HG02588 (cell line): ENCODE results near the gene ARL2.
"Not testable (repeated sequence)": the region's sequence is repeated elsewhere in the genome, so short reads cannot be mapped to it uniquely, and the experiment has no call there.

Experiments
- ATAC-seq: cut with Tn5 transposase; IDR thresholded peaks from one replicate; pipeline ENCODE4 v1.9.1; 2021; ENCODE audit warnings: mild to moderate bottlenecking, moderate library complexity; ENCODE audit not compliant: unreplicated experiment

ARL2 gene

GRCh38 chr11:65003968-65004367 lies 10.0 kb upstream of the ARL2 start:
- ATAC-seq: not testable (repeated sequence)

- ATAC-seq: no peak
These were observed 5.9 kb upstream of the ARL2 start for GRCh38 chr11:65008016-65008415.

- no peak for ATAC-seq
These were observed 5.1 kb upstream of the ARL2 start for GRCh38 chr11:65008873-65009272.

GRCh38 chr11:65013130-65013887 lies 651 bp upstream of the ARL2 start:
- ATAC-seq: peak; percentile 68

GRCh38 chr11:65014726-65015227 lies 817 bp downstream of the ARL2 start:
- no peak for ATAC-seq

- ATAC-seq: no peak
These were observed 2.7 kb downstream of the ARL2 start for GRCh38 chr11:65016705-65017104.

GRCh38 chr11:65017937-65018336 lies 4.0 kb downstream of the ARL2 start:
- no peak for ATAC-seq

- ATAC-seq: no peak
These were observed 5.9 kb downstream of the ARL2 start for GRCh38 chr11:65019824-65020223.

- ATAC-seq: no peak
These were observed 7.0 kb downstream of the ARL2 start for GRCh38 chr11:65021003-65021402.

- ATAC-seq: no peak
These were observed 7.5 kb downstream of the ARL2 start for GRCh38 chr11:65021509-65021908.

- ATAC-seq: not testable (repeated sequence)
These were observed 9.5 kb downstream of the ARL2 start for GRCh38 chr11:65023502-65023901.

GRCh38 chr11:65026810-65027209 lies 12.8 kb downstream of the ARL2 start:
- ATAC-seq: no peak

GRCh38 chr11:65027213-65028067 lies 13.5 kb downstream of the ARL2 start, which contains the start of gene SNX15:
SNX15 (plus strand) TSS chr11:65027439; CDS start chr11:65027538, 99 bp downstream.
- peak; percentile 83 for ATAC-seq

GRCh38 chr11:65032216-65032615 lies 18.3 kb downstream of the ARL2 start:
- no peak for ATAC-seq

GRCh38 chr11:65034423-65034822 lies 20.5 kb downstream of the ARL2 start:
- no peak for ATAC-seq

GRCh38 chr11:65035579-65035978 lies 21.6 kb downstream of the ARL2 start:
- ATAC-seq: no peak

GRCh38 chr11:65036931-65037330 lies 23.0 kb downstream of the ARL2 start:
- ATAC-seq: no peak

- no peak for ATAC-seq
These were observed 26.5 kb downstream of the ARL2 start for GRCh38 chr11:65040520-65040846.

GRCh38 chr11:65040847-65041622 lies 27.1 kb downstream of the ARL2 start, which contains the start of gene SAC3D1:
SAC3D1 (plus strand) TSS chr11:65041210; CDS start chr11:65041293, 83 bp downstream.
- ATAC-seq: peak; percentile 80

- ATAC-seq: no peak
These were observed 28.9 kb downstream of the ARL2 start for GRCh38 chr11:65042891-65043290.
